ENCODE measurements around the gene CNNM2.

CNNM2 gene

GRCh38 chr10:103021900-103022293, 103.8 kb downstream of the CNNM2 start:
- Histone ChIP-seq H3K27me3 (no peaks in the 10 kb centered on the region), H3K4me1 (peaks cover 0 to 27% (median 2%) of the 10 kb centered on the region in 4 donors), H3K27ac (peak overlapping the region; percentile 64 to 71), H3K36me3 (no peaks in the 10 kb centered on the region), H3K9me3 (no peaks in the 10 kb centered on the region), H3K4me3 (no peak overlapping the region)
- peak in 1 of 2 experiments; percentile 8 for TF ChIP-seq CTCF (IDR thresholded peaks at IDR 0.05)
- DNase-seq, result peak; percentile 32 to 86
- intact Hi-C loops (cut with DNase I; ENCODE audit: low total_unique reads), result no loop called here

DNA sequence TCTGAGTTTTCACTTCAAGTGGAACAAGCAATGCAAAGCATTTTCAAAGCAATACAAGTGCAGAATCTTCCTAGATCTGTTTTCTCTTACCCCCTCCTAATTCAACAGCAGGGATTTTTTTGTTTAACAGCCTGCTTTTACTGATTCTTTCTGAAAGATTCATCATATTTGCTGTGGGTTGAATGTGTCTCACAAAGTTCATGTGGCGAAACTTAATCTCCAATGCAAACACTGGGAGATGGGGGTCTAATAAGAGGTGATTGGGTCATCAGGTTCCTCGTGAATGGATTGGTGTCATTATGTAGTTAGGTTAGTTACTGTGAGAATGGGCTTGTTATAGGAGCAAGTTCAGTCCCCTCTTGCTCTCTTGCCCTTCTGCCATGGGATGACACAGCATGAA, 107.6 kb downstream of the CNNM2 start:
- Histone ChIP-seq H3K36me3 (no peaks in the 10 kb centered on the region), H3K4me3 (no peak overlapping the region), H3K4me1 (peaks cover 0 to 32% (median 2%) of the 10 kb centered on the region in 4 donors), H3K27me3 (no peaks in the 10 kb centered on the region), H3K27ac (no peak overlapping the region), H3K9me3 (no peaks in the 10 kb centered on the region)
- intact Hi-C loops (cut with DNase I; ENCODE audit: low total_unique reads), result no loop called here
- DNase-seq, result no peak
- no peak for TF ChIP-seq CTCF (IDR thresholded peaks at IDR 0.05)

GRCh38 chr10:103038570-103038969, 120.5 kb downstream of the CNNM2 start:
- DNase-seq, result no peak
- intact Hi-C loops (cut with DNase I; ENCODE audit: low total_unique reads), result no loop called here
- peak overlapping the region; percentile 52 to 76 for H3K27ac ChIP-seq
- no peak overlapping the region for H3K4me3 ChIP-seq
- no peaks in the 10 kb centered on the region for H3K36me3 ChIP-seq
- no peaks in the 10 kb centered on the region for H3K9me3 ChIP-seq
- peaks cover 0 to 71% (median 35%) of the 10 kb centered on the region in 4 donors for H3K4me1 ChIP-seq
- no peak for TF ChIP-seq CTCF (IDR thresholded peaks at IDR 0.05)
- H3K27me3 ChIP-seq, result no peaks in the 10 kb centered on the region

- no peak for TF ChIP-seq CTCF (IDR thresholded peaks at IDR 0.05)
- H3K27me3 ChIP-seq, result no peaks in the 10 kb centered on the region
- no peak for DNase-seq
- no peak overlapping the region for H3K4me3 ChIP-seq
- H3K9me3 ChIP-seq, result no peaks in the 10 kb centered on the region
- intact Hi-C loops (cut with DNase I; ENCODE audit: low total_unique reads), result no loop called here
- no peaks in the 10 kb centered on the region for H3K36me3 ChIP-seq
- peaks cover 0 to 85% (median 46%) of the 10 kb centered on the region in 4 donors for H3K4me1 ChIP-seq
- peak overlapping the region; percentile 11 to 76 for H3K27ac ChIP-seq
Observed at GRCh38 chr10:103040418-103040817, 122.3 kb downstream of the CNNM2 start.

GRCh38 chr10:103041391-103041790, 123.3 kb downstream of the CNNM2 start:
- no peaks in the 10 kb centered on the region for H3K9me3 ChIP-seq
- no peaks in the 10 kb centered on the region for H3K36me3 ChIP-seq
- no peaks in the 10 kb centered on the region for H3K27me3 ChIP-seq
- H3K4me1 ChIP-seq, result peaks cover 0 to 87% (median 53%) of the 10 kb centered on the region in 4 donors
- H3K4me3 ChIP-seq, result no peak overlapping the region
- H3K27ac ChIP-seq, result peak overlapping the region; percentile 10 to 76
- intact Hi-C loops (cut with DNase I; ENCODE audit: low total_unique reads), result no loop called here
- TF ChIP-seq CTCF (IDR thresholded peaks at IDR 0.05), result no peak
- DNase-seq, result no peak

DNA sequence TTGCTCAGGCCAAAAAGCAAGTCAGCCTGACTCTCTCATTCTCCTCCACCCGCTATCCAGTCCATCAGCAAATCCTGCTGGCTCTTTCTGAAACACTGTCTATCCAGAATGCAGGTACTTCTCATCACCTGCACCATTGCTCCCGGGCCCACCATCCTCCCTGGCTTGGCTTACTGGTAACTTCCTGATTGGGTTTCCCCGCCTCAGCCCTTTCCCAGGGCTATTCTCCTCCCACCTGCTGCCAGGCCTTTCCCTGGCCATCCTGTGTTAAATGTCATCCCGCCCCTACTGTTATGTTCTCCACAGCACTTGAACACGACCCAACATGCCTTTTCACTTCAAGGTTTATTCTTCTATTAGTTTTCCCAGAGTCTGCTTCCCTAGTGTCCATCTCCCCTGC, 124.0 kb downstream of the CNNM2 start:
- Histone ChIP-seq H3K27me3 (no peaks in the 10 kb centered on the region), H3K4me1 (peaks cover 0 to 93% (median 53%) of the 10 kb centered on the region in 4 donors), H3K27ac (peak overlapping the region; percentile 10 to 76), H3K36me3 (no peaks in the 10 kb centered on the region), H3K4me3 (no peak overlapping the region), H3K9me3 (no peaks in the 10 kb centered on the region)
- intact Hi-C loops (cut with DNase I; ENCODE audit: low total_unique reads), result no loop called here
- TF ChIP-seq CTCF (IDR thresholded peaks at IDR 0.05), result no peak
- no peak for DNase-seq
